DND-41 (cell line): ENCODE measurements around the gene PPDPF.

Experiments
- CTCF ChIP-seq: IDR thresholded peaks from 2 replicates; pipeline ENCODE4 v1.5.1; 2012; ENCODE audit warnings: borderline replicate concordance, low read length, moderate library complexity, mild to moderate bottlenecking; ENCODE audit not compliant: poor library complexity, severe bottlenecking; ENCODE audit errors: extremely low read depth
- EZH2 ChIP-seq: IDR thresholded peaks from 3 replicates; pipeline ENCODE4 v1.6.1; 2012; ENCODE audit warnings: borderline replicate concordance, low read depth, mild to moderate bottlenecking, moderate library complexity, low read length, inconsistent platforms; ENCODE audit not compliant: severe bottlenecking

- TF ChIP-seq CTCF (no peak), EZH2 (no peak)
Observed at GRCh38 chr20:63538204-63539091, 17.9 kb downstream of the PPDPF start.
